Measurements from ENCODE around the gene HEG1.

The HEG1 gene

DNA sequence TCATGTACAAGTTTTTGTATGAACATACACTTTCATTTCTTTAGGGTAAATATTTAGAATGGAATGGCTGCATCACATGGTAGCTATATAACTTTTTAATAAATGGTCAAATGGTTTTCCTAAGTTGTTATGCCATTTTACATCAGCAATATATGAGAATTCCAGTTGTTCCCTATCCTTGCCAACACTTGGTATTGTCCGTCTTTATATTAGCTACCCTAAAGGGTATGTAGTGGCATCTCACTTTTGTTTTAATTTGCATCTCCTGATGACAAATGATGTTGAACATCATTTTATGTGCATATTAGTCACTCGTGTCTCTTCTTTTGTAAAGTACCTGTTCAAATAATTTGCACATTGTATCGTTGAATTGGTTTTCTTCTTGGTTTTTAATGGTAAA is 118.7 kb downstream of the HEG1 start:
- no peak for DNase-seq

GRCh38 chr3:124935794-124936542 is 119.8 kb downstream of the HEG1 start:
- no peak for DNase-seq

DNA sequence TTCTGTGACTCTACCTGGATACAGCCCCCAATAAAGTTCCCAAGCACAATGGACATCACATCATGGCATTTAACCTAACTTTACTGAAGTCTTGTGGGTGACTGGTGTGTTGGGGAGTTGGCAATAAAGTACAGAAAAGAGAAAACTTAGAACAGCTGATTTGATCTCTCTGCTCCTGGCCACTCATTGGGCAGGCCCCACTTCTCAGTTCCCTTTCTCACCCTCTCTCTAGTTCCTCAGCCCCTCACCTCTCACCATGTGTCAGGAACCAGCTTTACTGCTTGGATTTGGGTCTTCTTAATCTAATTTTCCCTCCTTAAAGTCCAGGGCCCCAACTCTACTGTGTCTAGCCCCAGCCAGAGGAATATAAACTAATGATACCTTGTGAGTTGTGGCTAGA is 120.5 kb downstream of the HEG1 start:
- DNase-seq, result no peak

DNA sequence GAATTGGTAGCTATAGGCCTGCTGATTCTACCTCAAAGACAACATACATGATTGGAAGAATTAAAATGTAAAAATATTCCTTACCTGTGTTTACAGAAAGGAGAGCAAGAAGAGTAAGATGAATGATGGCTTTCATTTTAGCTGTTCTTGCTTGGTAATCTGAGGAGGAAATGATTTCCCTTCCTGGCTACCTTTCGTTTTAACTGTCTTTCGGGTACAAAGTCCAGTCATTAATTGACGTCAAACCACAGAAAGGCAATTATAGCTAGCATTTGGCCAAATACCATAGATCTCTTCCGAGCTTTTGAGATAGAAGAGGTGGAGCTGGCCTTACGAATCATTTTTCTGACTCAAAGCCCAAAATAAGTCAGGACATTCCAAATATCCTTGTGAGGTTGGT is 121.2 kb downstream of the HEG1 start, which contains the start of gene MUC13:
Gene MUC13 (minus strand): TSS at position 175 of the 400 bp plus-strand sequence. CDS start 39 bp downstream, at position 136.
- DNase-seq, result no peak

DNA sequence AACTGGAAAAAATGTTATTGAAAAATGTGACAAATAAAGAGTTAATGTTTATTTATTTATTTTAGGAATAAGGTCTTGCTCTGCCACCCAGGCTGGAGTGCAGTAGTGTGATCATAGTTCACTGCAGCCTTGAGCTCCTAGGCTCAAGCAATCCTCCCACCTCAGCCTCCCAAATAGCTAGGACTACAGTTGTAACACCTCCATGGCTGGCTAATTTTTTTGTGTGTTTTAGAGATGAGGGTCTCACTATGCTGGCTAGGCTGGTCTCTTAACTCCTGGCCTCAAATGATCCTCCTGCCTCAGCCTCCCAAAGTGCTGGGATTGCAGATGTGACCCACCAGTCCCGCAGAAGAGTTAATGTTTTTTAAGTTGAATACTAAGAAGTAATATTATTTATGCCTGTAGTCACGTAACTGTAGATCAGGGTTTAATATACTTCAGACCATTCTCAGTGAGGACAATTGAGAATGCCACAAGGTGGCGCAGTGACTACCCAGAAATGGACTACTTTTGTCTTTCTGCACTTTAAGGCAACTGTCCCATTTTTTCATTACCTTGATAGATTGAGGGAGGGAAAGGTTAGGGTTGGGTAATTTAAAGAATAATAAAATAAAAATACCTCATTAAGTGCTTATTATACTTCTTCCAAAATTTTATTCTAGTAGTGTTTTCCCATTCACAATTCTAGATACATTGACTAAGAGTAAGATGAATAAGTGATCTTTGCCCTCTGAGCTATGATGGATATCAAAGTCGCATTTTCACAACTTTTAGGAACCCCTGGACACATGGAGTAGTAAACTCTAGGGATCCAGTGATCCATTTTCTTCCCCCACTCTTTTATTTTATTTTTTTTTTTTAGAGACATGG is 127.2 kb downstream of the HEG1 start:
- DNase-seq, result peak; percentile 9

- no peak for DNase-seq
Observed at GRCh38 chr3:124927574-124928045, 128.2 kb downstream of the HEG1 start.

DNA sequence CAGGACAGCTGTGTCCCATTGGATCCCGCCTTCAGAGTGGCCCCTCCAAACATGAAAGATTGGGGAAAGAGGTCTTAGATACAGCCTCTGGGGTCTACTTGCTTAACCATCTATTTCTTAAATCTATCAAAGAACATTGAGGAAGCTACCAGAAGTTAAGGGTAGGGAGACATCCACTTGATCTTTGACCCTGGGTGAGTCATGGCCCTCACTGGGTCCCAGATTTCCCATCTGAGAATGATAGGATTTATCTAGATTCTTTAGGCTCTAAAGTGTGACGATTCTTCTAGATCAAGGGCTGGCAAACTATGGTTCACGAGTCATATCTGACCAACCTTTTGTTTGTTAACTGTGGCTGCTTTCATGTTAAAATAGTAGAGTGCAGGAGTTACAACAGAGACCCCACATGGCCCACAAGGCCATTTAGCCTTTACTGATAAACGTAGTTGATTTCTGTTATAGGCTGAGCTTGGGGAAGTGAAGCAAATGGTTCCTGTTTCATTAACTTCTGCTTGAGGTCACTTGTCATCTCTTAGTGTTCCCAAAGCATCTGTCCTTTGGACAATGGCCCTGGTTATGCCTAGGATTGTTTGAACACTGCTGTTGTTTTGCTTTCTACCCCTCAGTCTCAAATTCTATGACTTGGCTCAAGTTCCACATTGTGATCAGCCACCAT is 129.2 kb downstream of the HEG1 start:
- DNase-seq, result no peak

DNA sequence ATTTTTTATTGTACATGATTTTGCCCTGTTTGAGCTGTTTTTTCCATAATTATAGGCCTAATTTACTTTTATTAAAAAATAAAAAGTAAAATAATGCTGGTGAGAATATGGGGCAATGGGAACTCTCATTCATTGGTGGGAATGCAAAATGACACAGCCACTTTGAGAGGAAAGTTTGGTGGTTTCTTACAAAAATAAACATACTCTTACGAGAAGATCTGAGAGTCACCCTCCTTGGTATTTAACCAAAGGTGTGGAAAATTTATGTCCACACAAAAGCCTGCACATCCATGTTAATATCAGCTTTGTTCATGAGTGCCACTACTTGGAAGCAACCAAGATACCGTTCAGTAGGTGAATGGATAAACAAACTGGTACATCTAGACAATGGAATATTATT is 131.1 kb downstream of the HEG1 start:
- no peak for DNase-seq

GRCh38 chr3:124923833-124924232 is 132.0 kb downstream of the HEG1 start:
- no peak for DNase-seq

DNA sequence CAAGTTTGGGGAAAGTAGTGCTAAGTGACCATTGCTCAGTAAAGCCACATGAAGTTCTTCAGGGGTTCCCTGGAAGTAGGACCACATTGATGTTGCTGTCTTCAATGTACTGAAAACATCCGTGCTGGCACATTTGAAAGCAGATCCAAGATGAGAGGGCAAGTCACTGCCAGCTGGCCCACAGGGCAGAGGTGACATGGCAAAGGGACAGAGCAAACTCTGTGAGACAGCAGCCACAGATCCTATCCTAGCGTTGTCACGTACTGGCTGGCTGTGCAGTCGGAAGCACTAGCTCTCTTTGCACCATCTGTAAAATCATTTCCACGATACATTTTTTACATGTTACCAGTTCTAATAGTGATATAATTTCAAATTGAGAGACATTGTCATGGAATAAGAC is 135.1 kb downstream of the HEG1 start:
- no peak for DNase-seq

GRCh38 chr3:124919756-124920155 is 136.0 kb downstream of the HEG1 start:
- DNase-seq, result no peak

- no peak for DNase-seq
Observed at GRCh38 chr3:124918524-124918923, 137.3 kb downstream of the HEG1 start.

- no peak for DNase-seq
Observed at GRCh38 chr3:124916837-124917409, 138.9 kb downstream of the HEG1 start.

All from NCI-H1048 (cell line).